Peyer's patch (tissue), 4 donors: Measurements from ENCODE around the gene EGFL6.
"Not testable (repeated sequence)": the region's sequence is repeated elsewhere in the genome, so short reads cannot be mapped to it uniquely, and the experiment has no call there.

Experiments
- CTCF ChIP-seq, 6 experiments: fragments of 450-650 bp in 4 of 6; fragments of 200-600 bp in 2 of 6; sonication (generic) in 1 of 6; IDR thresholded peaks; one replicate each; pipeline ENCODE4 v1.5.1; 2017 to 2019; ENCODE audit warnings: antibody characterized with exemption in 6 of 6, mild to moderate bottlenecking in 3 of 6, moderate library complexity in 1 of 6
- POLR2A ChIP-seq, 2 donors: fragments of 450-650 bp; IDR thresholded peaks; one replicate each; pipeline ENCODE4 v1.5.1; 2017; ENCODE audit warnings: antibody characterized with exemption in 2 of 2, mild to moderate bottlenecking in 2 of 2, moderate library complexity in 2 of 2

- not testable (repeated sequence) for TF ChIP-seq CTCF, POLR2A (IDR thresholded peaks at IDR 0.05)
Measured at GRCh38 chrX:13637224-13637623, 67.8 kb downstream of the EGFL6 start.
